Peyer's patch (tissue), 4 donors: ENCODE results near the gene PRDM13. TPM values are rescaled to one million over a fixed set of nuclear protein-coding genes. Genes with fewer than 3 reads are reported as not detected.

Source experiments
- DNase-seq, 3 donors: peaks; one replicate each; pipeline ENCODE4 v3.0.0-alpha.2; 2017 to 2019
- H3K27ac ChIP-seq, 4 donors: fragments of 200-600 bp; sonication (generic); one replicate each; pipeline ENCODE4 v1.5.1; 2016 to 2019
- H3K27me3 ChIP-seq, 2 donors: fragments of 200-600 bp; sonication (generic); one replicate each; pipeline ENCODE4 v1.5.1; 2019
- H3K36me3 ChIP-seq, 3 donors: fragments of 200-600 bp; sonication (generic); one replicate each; pipeline ENCODE4 v1.5.1; 2016 to 2019
- H3K4me1 ChIP-seq, 4 donors: fragments of 200-600 bp; sonication (generic); one replicate each; pipeline ENCODE4 v1.5.1; 2016 to 2019
- H3K4me3 ChIP-seq, 4 donors: fragments of 200-600 bp; sonication (generic); 1 replicate in 3 of 4; 2 replicates in 1 of 4; pipeline ENCODE4 v1.5.1; 2016 to 2019; ENCODE audit warnings: mild to moderate bottlenecking in 1 of 4
- H3K9me3 ChIP-seq, 4 donors: fragments of 200-600 bp; sonication (generic); one replicate each; pipeline ENCODE4 v1.5.1; 2016 to 2019; ENCODE audit warnings: mild to moderate bottlenecking in 1 of 4
- POLR2A ChIP-seq, 2 donors: fragments of 450-650 bp; IDR thresholded peaks; one replicate each; pipeline ENCODE4 v1.5.1; 2017; ENCODE audit warnings: antibody characterized with exemption in 2 of 2, mild to moderate bottlenecking in 2 of 2, moderate library complexity in 2 of 2
- total RNA-seq, 4 donors: library from RNA; depleted of rRNA; stranded (reverse); fragments of >200 nt; gene quantifications; one replicate each; pipeline ENCODE4 v1.1.0, GENCODE V29; 2016
- TF ChIP-seq, protein P1 (sequence below), 6 experiments: fragments of 450-650 bp in 4 of 6; fragments of 200-600 bp in 2 of 6; sonication (generic) in 1 of 6; IDR thresholded peaks; one replicate each; pipeline ENCODE4 v1.5.1; 2017 to 2019; ENCODE audit warnings: antibody characterized with exemption in 6 of 6, mild to moderate bottlenecking in 3 of 6, moderate library complexity in 1 of 6

Gene PRDM13
- total RNA-seq, 4 donors from 2014 or later = not detected

DNA sequence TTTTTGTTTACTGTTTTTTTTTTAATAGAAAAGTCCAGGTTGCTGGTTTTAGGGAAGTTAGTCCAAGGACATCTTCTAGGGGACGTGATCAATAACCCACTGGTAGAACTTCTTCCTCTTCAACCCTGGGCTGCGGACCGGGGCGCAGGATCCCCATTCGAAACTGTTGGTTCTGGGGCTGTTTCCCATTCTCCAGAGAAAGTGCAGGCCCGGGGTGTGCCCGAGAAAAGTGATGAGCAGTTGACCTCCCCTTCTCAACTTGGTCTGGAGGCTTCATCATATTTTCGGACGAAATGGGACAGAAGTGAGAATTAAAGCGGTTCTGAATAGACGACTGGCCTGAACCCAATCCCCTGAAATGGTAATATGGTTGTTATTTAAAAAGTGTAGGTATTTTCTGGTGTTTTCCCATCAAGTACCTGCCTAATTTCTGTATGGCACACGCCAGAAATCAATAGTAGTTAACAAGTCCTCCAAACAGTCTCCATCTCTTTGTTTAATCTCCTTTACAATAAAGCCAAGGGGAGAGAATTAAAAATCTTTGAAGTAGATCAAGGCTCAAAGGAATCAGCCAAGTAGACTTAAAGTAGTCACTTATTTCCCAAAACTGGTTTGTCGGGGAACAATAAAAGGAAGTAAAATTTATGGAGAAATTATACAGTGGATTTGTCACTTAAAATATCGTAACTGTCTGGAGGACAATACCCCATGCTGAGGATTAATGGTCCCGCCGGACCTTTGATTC is 550 bp upstream of the PRDM13 start:
- H3K27ac ChIP-seq = no peak overlapping the region
- H3K36me3 ChIP-seq = no peaks in the 10 kb centered on the region
- H3K4me1 ChIP-seq = peaks cover 0 to 22% (median 10%) of the 10 kb centered on the region in 4 donors
- TF ChIP-seq POLR2A (IDR thresholded peaks at IDR 0.05) = no peak
- TF ChIP-seq, protein P1, sequence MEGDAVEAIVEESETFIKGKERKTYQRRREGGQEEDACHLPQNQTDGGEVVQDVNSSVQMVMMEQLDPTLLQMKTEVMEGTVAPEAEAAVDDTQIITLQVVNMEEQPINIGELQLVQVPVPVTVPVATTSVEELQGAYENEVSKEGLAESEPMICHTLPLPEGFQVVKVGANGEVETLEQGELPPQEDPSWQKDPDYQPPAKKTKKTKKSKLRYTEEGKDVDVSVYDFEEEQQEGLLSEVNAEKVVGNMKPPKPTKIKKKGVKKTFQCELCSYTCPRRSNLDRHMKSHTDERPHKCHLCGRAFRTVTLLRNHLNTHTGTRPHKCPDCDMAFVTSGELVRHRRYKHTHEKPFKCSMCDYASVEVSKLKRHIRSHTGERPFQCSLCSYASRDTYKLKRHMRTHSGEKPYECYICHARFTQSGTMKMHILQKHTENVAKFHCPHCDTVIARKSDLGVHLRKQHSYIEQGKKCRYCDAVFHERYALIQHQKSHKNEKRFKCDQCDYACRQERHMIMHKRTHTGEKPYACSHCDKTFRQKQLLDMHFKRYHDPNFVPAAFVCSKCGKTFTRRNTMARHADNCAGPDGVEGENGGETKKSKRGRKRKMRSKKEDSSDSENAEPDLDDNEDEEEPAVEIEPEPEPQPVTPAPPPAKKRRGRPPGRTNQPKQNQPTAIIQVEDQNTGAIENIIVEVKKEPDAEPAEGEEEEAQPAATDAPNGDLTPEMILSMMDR (IDR thresholded peaks at IDR 0.05) = no peak
- no peaks in the 10 kb centered on the region for H3K9me3 ChIP-seq
- no peak overlapping the region for H3K4me3 ChIP-seq
- no peak for DNase-seq
- peaks cover 0 to 80% of the 10 kb centered on the region in 2 donors for H3K27me3 ChIP-seq

GRCh38 chr6:99607416-99608036 is 893 bp downstream of the PRDM13 start:
- Histone ChIP-seq H3K27ac (no peak overlapping the region), H3K4me1 (peaks cover 0 to 20% (median 10%) of the 10 kb centered on the region in 4 donors), H3K9me3 (no peaks in the 10 kb centered on the region), H3K36me3 (no peaks in the 10 kb centered on the region), H3K4me3 (no peak overlapping the region), H3K27me3 (peaks cover 0 to 84% of the 10 kb centered on the region in 2 donors)
- TF ChIP-seq, protein P1 (IDR thresholded peaks at IDR 0.05) = no peak
- TF ChIP-seq POLR2A (IDR thresholded peaks at IDR 0.05) = no peak
- DNase-seq = no peak

- no peak overlapping the region for H3K4me3 ChIP-seq
- no peak overlapping the region for H3K27ac ChIP-seq
- peaks cover 0 to 85% of the 10 kb centered on the region in 2 donors for H3K27me3 ChIP-seq
- no peak for DNase-seq
- no peaks in the 10 kb centered on the region for H3K9me3 ChIP-seq
- peaks cover 0 to 19% (median 8%) of the 10 kb centered on the region in 4 donors for H3K4me1 ChIP-seq
- TF ChIP-seq, protein P1 (IDR thresholded peaks at IDR 0.05) = no peak
- TF ChIP-seq POLR2A (IDR thresholded peaks at IDR 0.05) = no peak
- H3K36me3 ChIP-seq = no peaks in the 10 kb centered on the region
Measured at GRCh38 chr6:99608059-99608885, 1.6 kb downstream of the PRDM13 start.

DNA sequence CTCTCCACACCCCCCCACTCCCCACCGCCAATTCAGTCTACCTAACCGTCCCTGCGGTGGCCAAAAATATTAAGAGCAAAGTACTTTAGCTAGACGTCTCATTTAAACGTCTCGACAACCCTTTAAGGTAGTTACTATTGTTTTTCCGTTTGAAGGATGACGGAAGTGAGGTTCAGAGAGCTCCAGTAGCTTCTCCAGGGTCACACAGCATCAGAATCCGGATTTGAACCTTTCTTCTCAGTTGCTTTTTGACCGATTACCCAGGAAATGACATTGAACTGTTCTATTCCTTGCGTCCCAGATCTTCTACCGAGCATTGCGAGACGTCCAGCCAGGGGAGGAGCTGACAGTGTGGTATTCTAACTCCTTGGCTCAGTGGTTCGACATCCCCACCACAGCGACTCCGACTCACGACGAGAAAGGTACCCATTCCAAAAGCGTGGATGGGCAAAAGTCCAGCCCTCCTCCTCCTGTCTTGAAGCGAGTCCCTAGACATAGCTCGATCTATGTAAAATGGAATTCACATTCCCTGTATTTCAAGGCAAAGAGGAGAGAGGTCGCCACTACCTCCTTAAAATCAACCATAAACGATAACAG is 2.4 kb downstream of the PRDM13 start:
- Histone ChIP-seq H3K27me3 (peaks cover 0 to 85% of the 10 kb centered on the region in 2 donors), H3K4me3 (no peak overlapping the region), H3K4me1 (peaks cover 0 to 19% (median 6%) of the 10 kb centered on the region in 4 donors), H3K27ac (no peak overlapping the region), H3K36me3 (no peaks in the 10 kb centered on the region), H3K9me3 (no peaks in the 10 kb centered on the region)
- TF ChIP-seq POLR2A (IDR thresholded peaks at IDR 0.05) = no peak
- TF ChIP-seq, protein P1 (IDR thresholded peaks at IDR 0.05) = no peak
- DNase-seq = no peak

- Histone ChIP-seq H3K27ac (no peak overlapping the region), H3K9me3 (no peaks in the 10 kb centered on the region), H3K36me3 (no peaks in the 10 kb centered on the region), H3K27me3 (peaks cover 0 to 87% of the 10 kb centered on the region in 2 donors), H3K4me3 (no peak overlapping the region), H3K4me1 (peaks cover 4 to 23% (median 14%) of the 10 kb centered on the region in 4 donors)
- no peak for DNase-seq
- TF ChIP-seq, protein P1 (IDR thresholded peaks at IDR 0.05) = no peak
- no peak for TF ChIP-seq POLR2A (IDR thresholded peaks at IDR 0.05)
Measured at GRCh38 chr6:99609905-99610489, 3.4 kb downstream of the PRDM13 start.
